Trophoblast cell (in vitro differentiated cells and primary cell): Measurements from ENCODE around the gene CPEB3.

ENCODE experiments used
- DNase-seq, 2 donors: peaks; one replicate each; pipeline ENCODE4 v3.0.0-alpha.2; 2016
- H2AFZ ChIP-seq: 2 replicates; pipeline ENCODE4 v1.6.1; 2013; ENCODE audit warnings: low read length, moderate library complexity, mild to moderate bottlenecking; ENCODE audit not compliant: insufficient read depth, poor library complexity
- H2AK5ac ChIP-seq: 2 replicates; pipeline ENCODE4 v1.6.1; 2013; ENCODE audit warnings: mild to moderate bottlenecking, low read length
- H2BK120ac ChIP-seq: 2 replicates; pipeline ENCODE4 v1.6.1; 2013; ENCODE audit warnings: low read length, mild to moderate bottlenecking, moderate library complexity; ENCODE audit not compliant: insufficient read depth, poor library complexity
- H2BK12ac ChIP-seq: 2 replicates; pipeline ENCODE4 v1.6.1; 2013; ENCODE audit warnings: mild to moderate bottlenecking, low read length, moderate library complexity
- H2BK5ac ChIP-seq: 2 replicates; pipeline ENCODE4 v1.6.1; 2013; ENCODE audit warnings: low read length, low read depth, moderate library complexity, mild to moderate bottlenecking; ENCODE audit not compliant: poor library complexity
- H3K14ac ChIP-seq: 2 replicates; pipeline ENCODE4 v1.6.1; 2013; ENCODE audit warnings: mild to moderate bottlenecking, low read length
- H3K18ac ChIP-seq: 2 replicates; pipeline ENCODE4 v1.6.1; 2013; ENCODE audit warnings: mild to moderate bottlenecking, low read length
- H3K23ac ChIP-seq: 2 replicates; pipeline ENCODE4 v1.6.1; 2013; ENCODE audit warnings: low read length
- H3K27ac ChIP-seq: 2 replicates; pipeline ENCODE4 v1.5.1; 2013; ENCODE audit warnings: low read depth, mild to moderate bottlenecking, inconsistent platforms, low read length, moderate library complexity
- H3K27me3 ChIP-seq: 2 replicates; pipeline ENCODE4 v1.6.1; 2013; ENCODE audit warnings: inconsistent platforms, mild to moderate bottlenecking, low read length, moderate library complexity; ENCODE audit not compliant: insufficient read depth
- H3K36me3 ChIP-seq, 2 experiments: 1 replicate in 1 of 2; 2 replicates in 1 of 2; pipeline ENCODE4 v1.6.1; 2013; ENCODE audit warnings: low read length in 2 of 2, mild to moderate bottlenecking in 2 of 2, moderate library complexity in 1 of 2; ENCODE audit not compliant: insufficient read depth in 2 of 2, control insufficient read depth in 1 of 2
- H3K4ac ChIP-seq: 2 replicates; pipeline ENCODE4 v1.6.1; 2013; ENCODE audit warnings: low read depth, mild to moderate bottlenecking, low read length, moderate library complexity
- H3K4me1 ChIP-seq, 2 experiments: 1 replicate in 1 of 2; 2 replicates in 1 of 2; pipeline ENCODE4 v1.6.1; 2013; ENCODE audit warnings: low read length in 2 of 2, mild to moderate bottlenecking in 2 of 2, moderate library complexity in 1 of 2; ENCODE audit not compliant: insufficient read depth in 2 of 2, control insufficient read depth in 1 of 2
- H3K4me2 ChIP-seq: 2 replicates; pipeline ENCODE4 v1.6.1; 2013; ENCODE audit warnings: inconsistent platforms, mild to moderate bottlenecking, low read length, moderate library complexity
- H3K4me3 ChIP-seq: 2 replicates; pipeline ENCODE4 v1.5.1; 2013; ENCODE audit warnings: mild to moderate bottlenecking, low read depth, low read length, inconsistent platforms
- H3K79me1 ChIP-seq: one replicate; pipeline ENCODE4 v1.6.1; 2013; ENCODE audit warnings: low read length
- H3K79me2 ChIP-seq: 2 replicates; pipeline ENCODE4 v1.6.1; 2013; ENCODE audit warnings: low read length, mild to moderate bottlenecking; ENCODE audit not compliant: control insufficient read depth, insufficient read depth, poor library complexity
- H3K9ac ChIP-seq: 2 replicates; pipeline ENCODE4 v1.6.1; 2013; ENCODE audit warnings: mild to moderate bottlenecking, low read length
- H3K9me3 ChIP-seq: 2 replicates; pipeline ENCODE4 v1.6.1; 2013; ENCODE audit warnings: low read depth, mild to moderate bottlenecking, control low read depth, inconsistent platforms, low read length; ENCODE audit not compliant: insufficient read depth
- H4K12ac ChIP-seq: 2 replicates; pipeline ENCODE4 v1.6.1; 2013; ENCODE audit warnings: low read depth, mild to moderate bottlenecking, low read length, moderate library complexity
- H4K8ac ChIP-seq: 2 replicates; pipeline ENCODE4 v1.6.1; 2013; ENCODE audit warnings: low read depth, mild to moderate bottlenecking, low read length, moderate library complexity
- H4K91ac ChIP-seq: one replicate; pipeline ENCODE4 v1.6.1; 2013; ENCODE audit warnings: low read depth, mild to moderate bottlenecking, low read length, moderate library complexity
- WGBS: extraction: QIAGEN DNeasy Blood & Tissue Kit; methylation state at CpG from one replicate; pipeline ENCODE4 v1.1.7; 2013; ENCODE audit warnings: missing lambda C conversion rate; ENCODE audit not compliant: insufficient read length, insufficient coverage; ENCODE audit errors: extremely low coverage; 5-methylcytosine and 5-hydroxymethylcytosine counted together

CPEB3 gene

DNA sequence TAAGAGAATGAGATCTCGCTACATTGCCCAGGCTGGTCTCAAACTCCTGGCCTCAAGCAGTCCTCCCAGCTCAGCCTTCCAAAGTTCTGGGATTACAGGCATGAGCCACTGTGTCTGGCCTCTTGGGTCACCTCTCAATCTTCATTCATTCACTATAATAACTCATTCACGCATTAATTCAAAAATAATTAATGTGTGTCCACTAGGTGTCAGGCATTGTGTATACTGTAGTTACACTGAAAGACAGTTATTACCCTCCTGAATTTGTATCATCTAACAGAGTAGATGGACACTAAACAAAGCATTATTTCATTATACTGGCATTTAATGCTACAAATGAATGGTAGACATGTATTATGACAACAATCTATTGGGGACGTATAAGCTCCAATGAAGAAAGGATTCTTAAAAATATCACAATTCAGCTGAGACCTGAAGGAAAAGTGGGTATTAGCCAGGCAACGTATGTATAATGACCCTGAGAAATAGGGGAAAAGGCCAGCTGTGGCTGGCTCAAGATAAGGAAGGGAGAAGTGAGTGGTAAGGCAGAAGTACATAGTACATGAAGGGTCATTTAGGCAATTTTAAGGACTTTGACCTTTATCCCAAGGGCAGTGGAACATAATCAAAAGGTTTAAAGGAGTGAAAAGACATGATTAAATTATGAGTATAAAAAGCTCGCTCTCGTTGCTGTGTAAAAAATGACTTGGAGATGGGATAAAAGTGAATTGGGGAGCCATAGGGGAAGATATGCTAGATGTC is 216.6 kb downstream of the CPEB3 start:
- Histone ChIP-seq H3K9ac (no peak overlapping the region), H3K27me3 (no peaks in the 10 kb centered on the region), H2AFZ (no peak overlapping the region), H2BK5ac (no peak overlapping the region), H4K8ac (no peak overlapping the region), H3K4me1 (no peaks in the 10 kb centered on the region), H4K91ac (no peak overlapping the region), H2BK120ac (no peak overlapping the region), H2AK5ac (no peak overlapping the region), H3K27ac (no peak overlapping the region), H4K12ac (no peak overlapping the region), H3K14ac (no peak overlapping the region), H3K79me2 (no peaks in the 10 kb centered on the region), H3K9me3 (no peaks in the 10 kb centered on the region), H3K4me2 (no peak overlapping the region), H3K23ac (no peak overlapping the region), H3K18ac (no peak overlapping the region), H2BK12ac (no peak overlapping the region), H3K36me3 (no peaks in the 10 kb centered on the region), H3K4ac (no peak overlapping the region), H3K4me3 (no peak overlapping the region), H3K79me1 (no peaks in the 10 kb centered on the region)
- no CpG with 5 or more reads among the region's 6 CpGs for WGBS
- DNase-seq = no peak

DNA sequence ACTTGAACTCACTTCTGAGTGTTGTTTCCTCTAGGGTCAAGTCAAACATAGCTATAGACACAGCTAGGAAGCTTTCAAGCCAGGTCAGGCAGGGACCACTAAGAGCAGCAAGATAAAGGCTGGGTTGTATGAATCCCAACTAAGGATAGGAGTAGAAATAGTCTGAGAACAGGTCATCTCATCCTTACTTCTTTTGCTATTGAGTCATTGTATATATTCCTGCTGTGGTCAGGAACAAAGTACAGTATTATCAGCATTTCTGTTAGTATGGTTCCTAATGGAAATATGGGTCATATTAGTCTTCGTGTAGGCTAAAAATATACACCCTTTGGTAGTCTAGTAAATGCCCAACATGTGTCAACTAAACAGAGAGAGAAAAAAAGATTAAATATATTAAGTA is 222.0 kb downstream of the CPEB3 start:
- no peak overlapping the region for H3K18ac ChIP-seq
- H3K27ac ChIP-seq = no peak overlapping the region
- no peak overlapping the region for H2AFZ ChIP-seq
- H3K27me3 ChIP-seq = no peaks in the 10 kb centered on the region
- H3K9me3 ChIP-seq = no peaks in the 10 kb centered on the region
- H2AK5ac ChIP-seq = no peak overlapping the region
- WGBS = no CpG with 5 or more reads among the region's 1 CpG
- H4K8ac ChIP-seq = no peak overlapping the region
- H3K9ac ChIP-seq = no peak overlapping the region
- no peak overlapping the region for H3K4me3 ChIP-seq
- no peak overlapping the region for H3K4ac ChIP-seq
- no peak overlapping the region for H4K12ac ChIP-seq
- H4K91ac ChIP-seq = no peak overlapping the region
- H3K36me3 ChIP-seq = no peaks in the 10 kb centered on the region
- H3K4me2 ChIP-seq = no peak overlapping the region
- H3K79me2 ChIP-seq = no peaks in the 10 kb centered on the region
- H2BK120ac ChIP-seq = no peak overlapping the region
- H3K4me1 ChIP-seq = no peaks in the 10 kb centered on the region
- H2BK12ac ChIP-seq = no peak overlapping the region
- no peak for DNase-seq
- no peak overlapping the region for H2BK5ac ChIP-seq
- H3K14ac ChIP-seq = no peak overlapping the region
- no peaks in the 10 kb centered on the region for H3K79me1 ChIP-seq
- H3K23ac ChIP-seq = no peak overlapping the region

DNA sequence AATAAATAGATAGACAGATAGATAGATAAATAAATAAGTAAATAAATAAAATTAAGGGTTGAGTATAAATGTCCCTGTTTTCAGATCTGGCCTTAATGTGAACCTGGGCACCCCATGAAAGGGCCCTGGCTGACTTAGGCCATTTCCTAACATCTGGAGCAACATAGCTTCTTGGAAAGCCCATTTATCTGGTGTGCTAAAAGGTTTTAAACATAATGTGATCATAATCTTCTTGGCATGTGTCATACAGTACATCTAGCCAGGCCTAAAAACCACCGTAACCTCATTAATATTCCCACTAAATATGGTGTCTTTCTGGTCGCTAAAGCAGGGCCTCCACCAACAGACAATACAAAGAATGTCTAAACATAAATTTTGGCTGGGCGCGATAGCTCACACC is 224.5 kb downstream of the CPEB3 start:
- Histone ChIP-seq H3K18ac (no peak overlapping the region), H2BK12ac (no peak overlapping the region), H3K4ac (no peak overlapping the region), H4K8ac (no peak overlapping the region), H3K4me1 (no peaks in the 10 kb centered on the region), H3K14ac (no peak overlapping the region), H3K27me3 (no peaks in the 10 kb centered on the region), H3K9me3 (no peaks in the 10 kb centered on the region), H3K36me3 (no peaks in the 10 kb centered on the region), H3K79me2 (no peaks in the 10 kb centered on the region), H4K91ac (no peak overlapping the region), H3K23ac (no peak overlapping the region), H4K12ac (no peak overlapping the region), H3K4me2 (no peak overlapping the region), H3K9ac (no peak overlapping the region), H2BK5ac (no peak overlapping the region), H3K79me1 (no peaks in the 10 kb centered on the region), H3K27ac (no peak overlapping the region), H2AFZ (no peak overlapping the region), H2BK120ac (no peak overlapping the region), H3K4me3 (no peak overlapping the region), H2AK5ac (no peak overlapping the region)
- WGBS = no CpG with 5 or more reads among the region's 4 CpGs
- no peak for DNase-seq

DNA sequence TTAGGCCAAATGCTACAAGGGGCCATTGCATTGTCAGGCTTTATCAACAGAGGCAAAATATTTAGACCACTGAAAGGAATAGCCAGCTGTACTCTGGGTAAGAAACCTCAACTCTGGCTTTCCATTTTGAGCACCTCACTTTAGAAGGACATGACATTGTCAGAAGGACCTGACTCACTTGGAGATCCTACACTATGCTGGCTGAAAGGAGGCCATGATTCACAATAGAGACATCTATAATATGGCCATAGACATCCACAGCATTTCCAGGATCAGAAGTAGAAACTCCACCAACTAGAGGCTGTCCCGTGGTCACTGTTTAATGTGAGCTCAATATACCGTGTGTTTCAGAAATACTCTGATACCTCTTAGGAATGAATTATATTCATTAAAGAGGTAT is 226.4 kb downstream of the CPEB3 start:
- Histone ChIP-seq H3K36me3 (no peaks in the 10 kb centered on the region), H2AK5ac (no peak overlapping the region), H3K79me2 (no peaks in the 10 kb centered on the region), H3K9me3 (no peaks in the 10 kb centered on the region), H2AFZ (no peak overlapping the region), H3K79me1 (no peaks in the 10 kb centered on the region), H3K4me2 (no peak overlapping the region), H3K14ac (no peak overlapping the region), H3K27ac (no peak overlapping the region), H4K8ac (no peak overlapping the region), H4K91ac (no peak overlapping the region), H2BK120ac (no peak overlapping the region), H3K18ac (no peak overlapping the region), H4K12ac (no peak overlapping the region), H3K4me3 (no peak overlapping the region), H2BK5ac (no peak overlapping the region), H3K9ac (no peak overlapping the region), H3K23ac (no peak overlapping the region), H3K27me3 (no peaks in the 10 kb centered on the region), H3K4ac (no peak overlapping the region), H3K4me1 (no peaks in the 10 kb centered on the region), H2BK12ac (no peak overlapping the region)
- no CpG with 5 or more reads among the region's 2 CpGs for WGBS
- DNase-seq = peak in 1 of 2 donors; percentile 50
